K562 (cell line): ENCODE measurements around the gene CLEC19A.

Source experiments
- EZH2 ChIP-seq: IDR thresholded peaks from 2 replicates; pipeline ENCODE4 v1.6.1; 2012; ENCODE audit warnings: low read depth, mild to moderate bottlenecking, inconsistent platforms, low read length, borderline replicate concordance
- GATAD2A ChIP-seq: fragments of 450-650 bp; IDR thresholded peaks from 2 replicates; pipeline ENCODE4 v1.6.1; 2017
- PHB ChIP-seq: fragments of 250-450 bp; sonication (Bioruptor Pico); IDR thresholded peaks from 2 replicates; pipeline ENCODE4 v1.5.0; 2021
- POLR2A ChIP-seq: fragments of 450-650 bp; conservative IDR thresholded peaks from 2 replicates; pipeline ENCODE4 v1.6.1; 2016
- PTRF ChIP-seq: fragments of 450-650 bp; IDR thresholded peaks from 2 replicates; pipeline ENCODE4 v1.6.1; 2016; ENCODE audit warnings: mild to moderate bottlenecking, missing genetic modification characterization, missing compliant biosample characterization
- ZNF707 ChIP-seq: fragments of 250-450 bp; sonication (Bioruptor Pico); conservative IDR thresholded peaks from 2 replicates; pipeline ENCODE4 v1.8.0; 2022; ENCODE audit warnings: inconsistent platforms, mild to moderate bottlenecking, moderate library complexity
- TF ChIP-seq, protein P1 (sequence below), 3 experiments: IDR thresholded peaks in 2 of 3; conservative IDR thresholded peaks in 1 of 3; 2 replicates each; pipeline ENCODE4 v1.5.1; 2011 to 2012; ENCODE audit warnings: low read length in 3 of 3, mild to moderate bottlenecking in 3 of 3, control low read depth in 2 of 3, improper control_type of control experiment in 1 of 3, inconsistent platforms in 1 of 3, low read depth in 1 of 3, mixed read lengths in 1 of 3, moderate library complexity in 1 of 3; ENCODE audit not compliant: insufficient read depth in 2 of 3

DNA sequence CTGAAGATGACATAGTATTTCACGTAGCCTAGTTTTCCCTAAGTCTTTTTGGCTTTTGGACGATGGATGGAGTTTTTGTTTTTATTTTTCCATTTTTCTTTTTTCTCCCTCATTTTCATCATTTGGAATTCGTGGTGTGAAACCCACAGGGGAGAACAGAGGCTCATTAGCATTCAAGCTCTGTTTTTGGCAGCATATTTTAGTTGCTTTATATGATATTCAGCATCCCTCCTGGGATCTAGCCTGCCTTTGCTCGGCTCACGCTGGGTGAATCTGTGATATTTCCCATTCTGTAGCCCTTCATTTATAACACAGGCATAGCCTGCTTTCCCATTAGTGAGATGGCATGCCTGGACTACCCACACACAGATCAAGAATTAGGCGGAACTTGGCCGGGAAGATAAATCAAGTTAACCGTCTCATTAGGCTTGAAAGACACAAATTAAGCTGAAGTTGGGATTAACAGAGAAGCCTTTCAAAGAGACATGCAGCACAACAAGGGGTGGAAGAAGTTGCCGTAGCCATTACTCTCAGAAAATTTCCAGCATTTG is 20.1 kb upstream of the CLEC19A start:
- no peak for TF ChIP-seq POLR2A
- TF ChIP-seq PTRF (tag) = no peak
- no peak for TF ChIP-seq EZH2
- TF ChIP-seq, protein P1, sequence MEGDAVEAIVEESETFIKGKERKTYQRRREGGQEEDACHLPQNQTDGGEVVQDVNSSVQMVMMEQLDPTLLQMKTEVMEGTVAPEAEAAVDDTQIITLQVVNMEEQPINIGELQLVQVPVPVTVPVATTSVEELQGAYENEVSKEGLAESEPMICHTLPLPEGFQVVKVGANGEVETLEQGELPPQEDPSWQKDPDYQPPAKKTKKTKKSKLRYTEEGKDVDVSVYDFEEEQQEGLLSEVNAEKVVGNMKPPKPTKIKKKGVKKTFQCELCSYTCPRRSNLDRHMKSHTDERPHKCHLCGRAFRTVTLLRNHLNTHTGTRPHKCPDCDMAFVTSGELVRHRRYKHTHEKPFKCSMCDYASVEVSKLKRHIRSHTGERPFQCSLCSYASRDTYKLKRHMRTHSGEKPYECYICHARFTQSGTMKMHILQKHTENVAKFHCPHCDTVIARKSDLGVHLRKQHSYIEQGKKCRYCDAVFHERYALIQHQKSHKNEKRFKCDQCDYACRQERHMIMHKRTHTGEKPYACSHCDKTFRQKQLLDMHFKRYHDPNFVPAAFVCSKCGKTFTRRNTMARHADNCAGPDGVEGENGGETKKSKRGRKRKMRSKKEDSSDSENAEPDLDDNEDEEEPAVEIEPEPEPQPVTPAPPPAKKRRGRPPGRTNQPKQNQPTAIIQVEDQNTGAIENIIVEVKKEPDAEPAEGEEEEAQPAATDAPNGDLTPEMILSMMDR (IDR thresholded peaks at IDR 0.05 in 2 of 3, conservative IDR thresholded peaks at IDR 0.05 in 1 of 3; ENCODE audit: insufficient read depth in 2 of 3, low read depth in 1 of 3, low read length in 3 of 3) = no peak
- TF ChIP-seq PHB = no peak
- TF ChIP-seq ZNF707 (CRISPR knock-in tag) = no peak
- no peak for TF ChIP-seq GATAD2A
